ENCODE results near the gene ARHGEF7.
A peak's percentile ranks its signal among the peaks of the same experiment; 100 is the strongest.

Gene ARHGEF7

DNA sequence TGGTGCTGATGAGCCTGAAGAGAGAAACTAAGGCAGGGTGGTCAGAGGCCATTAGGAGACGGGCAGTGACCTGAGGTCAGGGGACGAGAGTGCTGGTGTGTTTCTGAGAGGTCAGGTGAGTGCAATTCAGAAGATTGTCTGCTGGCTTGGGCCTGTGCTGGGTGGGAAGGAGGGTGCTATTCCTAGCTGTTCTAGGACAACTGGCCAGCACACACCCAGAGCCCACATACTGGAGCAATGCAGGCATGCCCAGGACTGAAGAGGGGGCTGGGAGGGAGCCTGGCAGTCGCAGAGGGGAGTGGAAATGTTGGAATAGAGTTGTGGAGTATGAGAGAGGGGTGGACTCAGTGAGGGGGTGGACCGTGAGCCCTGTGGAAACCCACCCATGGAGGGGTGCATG, 16.5 kb downstream of the ARHGEF7 start:
- DNase-seq (ENCODE audit: low read depth in 4 of 4, low spot score in 1 of 4): no peak

DNA sequence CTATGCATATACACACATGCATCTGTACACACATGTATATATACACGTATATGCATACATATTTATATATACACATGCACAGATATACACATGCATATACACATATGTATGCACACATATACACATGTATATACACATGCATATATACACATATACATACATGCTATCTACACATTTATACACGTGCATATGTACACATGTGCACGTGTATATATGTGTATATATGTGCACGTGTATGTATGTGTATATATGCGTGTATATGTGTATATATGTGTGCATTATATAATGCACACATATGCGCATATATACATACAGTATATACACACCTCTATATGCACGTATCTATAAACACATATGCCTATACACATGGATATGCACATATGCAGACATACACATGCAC, 17.8 kb downstream of the ARHGEF7 start:
- no peak for DNase-seq (ENCODE audit: low read depth in 4 of 4, low spot score in 1 of 4)

DNA sequence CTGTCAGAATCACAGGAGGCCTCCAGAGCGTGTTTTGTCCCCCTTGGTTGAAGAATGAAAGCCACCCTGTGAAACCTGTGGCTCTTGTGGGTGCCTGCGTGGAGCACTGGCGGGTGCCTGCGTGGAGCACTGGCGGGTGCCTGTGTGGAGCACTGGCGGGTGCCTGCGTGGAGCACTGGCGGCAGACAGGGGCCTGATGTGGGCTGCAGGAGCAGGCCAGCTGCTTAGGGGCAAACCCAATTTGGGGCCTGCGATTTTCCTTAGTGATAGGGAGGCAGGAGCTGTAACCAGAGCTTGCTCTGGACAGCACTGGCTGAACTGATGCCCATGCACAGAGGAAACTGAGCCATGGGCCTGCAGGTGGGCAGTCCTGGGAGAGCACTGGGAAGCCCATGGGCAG, 24.3 kb downstream of the ARHGEF7 start:
- DNase-seq (ENCODE audit: low read depth in 4 of 4, low spot score in 1 of 4): no peak

- no peak for DNase-seq (ENCODE audit: low read depth in 4 of 4, low spot score in 1 of 4)
Observed at GRCh38 chr13:111139873-111140561, 24.9 kb downstream of the ARHGEF7 start.

DNA sequence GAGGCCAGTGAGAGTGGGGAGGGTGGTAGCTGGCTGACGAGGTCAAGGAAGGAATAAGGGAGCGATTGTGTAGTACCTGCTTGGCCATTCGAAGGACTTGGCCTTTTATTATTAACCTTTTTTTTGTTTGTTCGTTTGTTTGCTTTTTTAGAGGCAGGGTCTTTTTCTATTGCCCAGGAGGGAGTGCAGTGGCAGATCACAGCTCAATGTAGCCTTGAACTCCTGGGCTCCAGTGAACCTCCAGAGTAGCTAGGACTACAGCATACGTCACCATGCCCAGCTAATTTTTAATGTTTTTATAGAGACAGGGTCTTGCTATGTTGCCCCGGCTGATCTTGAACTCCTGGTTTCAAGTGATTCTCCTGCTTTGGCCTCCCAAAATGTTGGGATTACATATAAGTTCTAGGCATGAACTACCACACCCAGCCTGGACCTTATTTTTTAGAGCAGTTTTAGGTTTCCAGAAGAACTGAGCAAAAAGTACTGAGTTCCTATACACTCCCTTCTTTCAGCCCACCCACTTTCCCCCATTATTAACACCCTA, 25.5 kb downstream of the ARHGEF7 start:
- DNase-seq (ENCODE audit: low read depth in 4 of 4, low spot score in 1 of 4): no peak

DNA sequence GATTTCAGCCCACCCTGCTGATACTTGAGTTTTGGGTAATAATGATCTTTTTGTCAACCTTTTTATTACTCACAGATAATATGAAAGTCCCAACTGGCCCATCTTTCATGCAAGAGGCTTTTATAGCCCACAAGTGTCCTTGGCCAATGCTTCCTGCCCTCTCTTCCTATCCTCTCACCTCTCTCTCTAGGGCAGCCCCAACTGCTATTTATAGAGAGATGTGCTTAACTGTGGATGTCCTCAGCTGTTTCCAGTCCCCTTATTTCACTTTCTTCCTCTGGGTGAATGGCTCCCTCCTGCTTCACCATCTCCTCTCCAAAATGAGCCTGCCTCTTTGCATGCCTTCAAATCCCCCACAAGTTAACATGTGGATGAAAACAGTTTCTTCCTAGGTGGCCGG, 27.4 kb downstream of the ARHGEF7 start:
- DNase-seq (ENCODE audit: low read depth in 4 of 4, low spot score in 1 of 4): no peak

DNA sequence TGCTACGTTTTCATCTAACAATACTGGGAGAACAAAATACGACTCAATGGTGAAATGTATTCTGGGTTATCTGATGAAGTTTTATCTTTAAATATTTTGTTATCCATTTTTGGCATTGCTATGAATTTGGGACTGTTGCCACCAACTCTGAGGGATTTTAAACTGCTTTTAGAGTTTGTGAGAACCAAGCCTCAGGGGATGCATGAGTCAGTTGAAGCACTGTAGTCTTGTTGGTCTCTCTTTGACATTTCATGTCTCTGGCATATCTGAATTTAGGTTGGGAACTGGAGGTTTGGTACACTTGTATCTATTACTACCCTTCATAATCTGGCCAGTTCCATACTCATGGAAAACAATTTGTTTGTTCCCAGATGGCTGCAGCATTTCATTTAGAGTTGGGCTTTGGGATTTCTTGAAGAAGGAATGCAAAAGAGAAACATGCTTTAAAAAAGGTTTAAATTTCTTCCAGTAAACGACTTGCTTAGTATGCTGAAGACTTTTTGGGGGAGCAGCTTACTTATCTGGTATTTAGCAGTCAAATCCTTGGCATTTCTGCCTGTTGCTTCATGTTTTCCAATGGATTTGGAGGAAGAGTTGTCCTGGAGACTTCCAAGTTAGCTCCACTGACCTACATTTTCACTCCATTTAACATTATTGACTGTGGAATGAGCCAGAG, 28.9 kb downstream of the ARHGEF7 start:
- DNase-seq (ENCODE audit: low read depth in 4 of 4, low spot score in 1 of 4): no peak

DNA sequence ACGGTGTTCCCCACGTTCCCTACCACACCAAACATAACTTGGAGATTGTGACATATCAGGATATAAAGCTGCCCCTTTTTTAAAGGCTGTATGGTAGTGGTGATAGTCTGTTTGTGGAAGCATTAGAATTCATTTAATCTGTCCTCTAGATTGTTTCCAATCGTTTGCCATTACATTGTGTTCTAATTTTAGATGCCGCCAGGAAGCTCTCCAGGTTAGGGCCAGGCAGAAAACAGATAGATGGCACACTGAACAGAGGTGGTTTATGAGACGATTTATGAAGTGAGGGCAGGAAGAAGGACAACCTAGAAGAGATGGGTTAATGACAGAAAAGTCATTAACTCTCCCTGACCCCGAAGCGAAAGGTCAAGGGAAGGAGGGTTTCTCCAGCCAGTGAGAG, 30.0 kb downstream of the ARHGEF7 start:
- DNase-seq (ENCODE audit: low read depth in 4 of 4, low spot score in 1 of 4): no peak

GRCh38 chr13:111145506-111145905, 30.4 kb downstream of the ARHGEF7 start:
- no peak for DNase-seq (ENCODE audit: low read depth in 4 of 4, low spot score in 1 of 4)

GRCh38 chr13:111152844-111153243, 37.7 kb downstream of the ARHGEF7 start:
- DNase-seq (ENCODE audit: low read depth in 4 of 4, low spot score in 1 of 4): no peak

- peak; percentile 81 to 92 (median 91) for DNase-seq (ENCODE audit: low read depth in 4 of 4, low spot score in 1 of 4)
Observed at GRCh38 chr13:111153279-111153976, 38.3 kb downstream of the ARHGEF7 start.

DNA sequence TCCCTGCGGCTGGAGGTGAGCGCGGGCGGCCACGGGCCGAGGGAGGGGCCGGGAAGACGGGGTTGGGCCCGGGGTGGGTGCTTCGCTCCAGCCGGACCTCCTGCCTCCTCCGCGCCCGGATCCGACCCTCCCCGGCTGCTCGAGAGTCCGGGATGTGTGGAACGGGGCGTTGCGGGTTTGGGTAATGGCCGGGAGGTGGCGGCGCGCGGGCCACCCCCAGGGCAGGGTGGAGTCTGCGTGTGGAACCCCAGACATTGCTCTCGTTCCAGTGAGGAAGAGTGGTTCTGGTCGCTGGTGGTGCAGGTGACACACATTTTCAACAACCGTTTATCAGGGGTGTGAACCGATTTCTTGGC, 38.8 kb downstream of the ARHGEF7 start:
- peak in 3 of 4 experiments; percentile 23 to 46 (median 33) for DNase-seq (ENCODE audit: low read depth in 4 of 4, low spot score in 1 of 4)

- DNase-seq (ENCODE audit: low read depth in 4 of 4, low spot score in 1 of 4): no peak
Observed at GRCh38 chr13:111156421-111156820, 41.3 kb downstream of the ARHGEF7 start.

DNA sequence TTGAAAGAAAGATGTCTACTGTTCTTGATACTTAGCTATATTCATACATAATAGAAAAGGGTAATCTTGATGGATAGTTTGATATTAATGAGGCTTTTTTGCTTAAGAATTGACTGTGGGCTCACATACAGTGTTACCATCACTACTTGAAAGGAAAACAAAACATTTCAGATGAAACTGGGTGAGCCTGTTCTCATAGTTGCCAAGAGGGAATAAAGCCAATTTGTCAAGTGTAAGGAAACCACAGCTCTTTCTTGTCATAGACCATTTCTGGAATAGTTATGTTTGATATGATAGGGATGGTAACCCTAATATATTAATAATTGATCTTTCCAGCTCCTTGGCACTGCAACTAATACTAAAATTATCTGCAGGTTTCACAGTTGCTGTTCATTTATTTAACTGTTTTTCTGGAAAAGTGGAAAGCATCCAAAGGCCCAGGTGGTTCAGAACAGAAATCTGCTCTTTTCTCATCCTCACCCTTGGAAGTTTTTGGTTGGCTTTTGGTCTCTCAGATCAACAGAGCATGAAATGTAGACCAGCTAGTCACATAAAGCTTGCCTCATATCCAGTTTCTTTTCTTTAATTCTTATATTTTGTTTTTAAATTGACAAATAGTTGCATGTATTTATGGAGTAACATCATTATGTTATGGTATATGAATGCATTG, 43.2 kb downstream of the ARHGEF7 start:
- no peak for DNase-seq (ENCODE audit: low read depth in 4 of 4, low spot score in 1 of 4)

- DNase-seq (ENCODE audit: low read depth in 4 of 4, low spot score in 1 of 4): no peak
Observed at GRCh38 chr13:111159362-111160320, 44.5 kb downstream of the ARHGEF7 start.

GRCh38 chr13:111160648-111161047, 45.5 kb downstream of the ARHGEF7 start:
- DNase-seq (ENCODE audit: low read depth in 4 of 4, low spot score in 1 of 4): no peak

- no peak for DNase-seq (ENCODE audit: low read depth in 4 of 4, low spot score in 1 of 4)
Observed at GRCh38 chr13:111161601-111162600, 46.8 kb downstream of the ARHGEF7 start.

- no peak for DNase-seq (ENCODE audit: low read depth in 4 of 4, low spot score in 1 of 4)
Observed at GRCh38 chr13:111165241-111166010, 50.3 kb downstream of the ARHGEF7 start.
